Measurements from ENCODE around the gene TEDC1.
A peak's percentile ranks its signal among the peaks of the same experiment; 100 is the strongest.

TEDC1 gene

DNA sequence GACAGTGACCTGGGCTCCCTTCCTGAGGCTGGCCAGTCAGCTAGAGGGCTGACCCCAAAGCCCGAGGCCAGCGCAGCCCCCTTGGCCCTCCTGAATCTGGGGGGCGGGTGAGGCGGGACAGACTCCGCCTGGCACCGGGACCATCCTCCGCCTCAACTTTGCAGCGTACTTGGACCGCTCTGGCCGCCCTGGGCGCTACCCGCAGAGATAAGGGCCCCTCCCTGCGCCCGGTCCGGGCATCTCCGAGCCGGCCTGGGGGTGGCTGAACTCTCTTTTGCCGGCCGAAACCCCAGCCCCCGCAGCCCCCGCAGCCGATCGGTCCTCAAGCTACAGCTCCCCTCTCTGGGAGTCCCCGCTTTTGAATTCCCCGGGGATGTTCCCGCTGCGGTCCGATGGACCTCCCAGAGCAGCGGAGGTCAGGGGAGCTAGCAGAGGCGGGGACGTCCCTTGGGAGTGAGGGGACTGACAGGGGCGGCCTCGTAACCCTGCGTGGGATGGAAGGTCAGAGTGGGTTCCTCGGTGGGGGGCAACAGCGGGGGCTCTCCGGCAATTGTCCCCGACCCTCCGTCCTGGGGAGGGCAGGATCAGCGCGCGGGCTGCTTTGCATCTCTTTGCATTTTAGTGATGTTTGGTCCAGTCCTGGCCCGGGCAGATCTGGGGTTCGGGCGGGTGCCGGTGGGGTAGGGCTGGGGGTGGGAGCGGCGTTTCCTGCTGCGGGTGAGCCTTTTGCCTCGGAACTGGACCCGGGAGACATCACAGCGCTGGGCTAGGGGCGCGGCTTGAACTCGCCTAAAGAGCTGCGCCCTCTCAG lies 4.7 kb upstream of the TEDC1 start, which contains the start of gene CRIP1:
TSS of gene CRIP1 (plus strand) at position 724 of the 811 bp plus-strand sequence. CDS start 374 bp downstream, outside the sequence.
- no peak for DNase-seq

DNA sequence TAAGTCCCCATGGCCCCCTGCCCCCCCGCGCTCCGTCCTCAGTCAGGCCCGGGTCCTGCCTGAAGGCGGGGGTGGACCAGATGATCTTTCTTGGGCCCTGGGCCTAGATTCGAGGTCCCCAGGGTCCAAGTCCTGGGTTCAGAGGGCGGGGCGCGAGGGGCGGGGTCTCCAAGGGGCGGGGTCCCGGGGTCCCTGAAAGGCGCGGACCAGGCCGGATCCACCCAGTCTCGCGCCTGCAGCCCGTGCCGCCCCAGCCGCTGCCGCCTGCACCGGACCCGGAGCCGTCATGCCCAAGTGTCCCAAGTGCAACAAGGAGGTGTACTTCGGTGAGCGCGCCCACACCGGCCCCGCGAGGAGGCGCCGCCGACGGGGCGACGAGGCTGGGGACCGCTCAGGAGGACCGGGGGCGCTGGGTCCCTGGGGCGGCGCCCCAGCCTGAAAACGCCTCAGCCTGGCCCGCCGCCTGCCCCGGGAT lies 4.0 kb upstream of the TEDC1 start:
- peak; percentile 39 for DNase-seq

DNA sequence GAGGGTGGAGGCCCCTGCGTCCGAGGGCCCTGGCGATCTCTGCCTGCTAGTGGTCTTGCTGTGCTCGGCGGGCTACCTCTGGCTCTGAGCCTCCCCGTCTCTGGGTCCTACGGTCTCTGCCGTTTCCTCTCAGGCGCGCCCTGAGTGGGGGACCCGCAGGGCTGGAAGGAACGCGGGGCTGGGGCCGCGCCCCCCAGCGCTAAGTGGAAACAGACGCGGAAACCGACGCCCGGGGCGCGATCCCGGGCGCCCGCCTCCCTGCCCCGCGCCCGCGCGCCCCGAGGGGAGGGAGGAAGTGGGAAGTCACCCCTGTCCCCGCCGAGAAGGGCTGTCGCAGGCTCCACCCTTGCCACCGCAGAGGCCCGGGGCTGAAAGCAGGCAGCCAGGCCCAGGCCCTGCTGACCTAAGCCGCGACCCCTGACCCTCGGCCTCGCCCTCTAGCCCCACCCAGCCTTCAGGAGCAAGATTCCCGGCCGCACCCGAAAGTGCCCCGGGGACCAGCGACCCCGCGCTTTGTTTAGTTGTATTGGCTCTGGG lies 3.5 kb upstream of the TEDC1 start:
- peak; percentile 52 for DNase-seq

DNA sequence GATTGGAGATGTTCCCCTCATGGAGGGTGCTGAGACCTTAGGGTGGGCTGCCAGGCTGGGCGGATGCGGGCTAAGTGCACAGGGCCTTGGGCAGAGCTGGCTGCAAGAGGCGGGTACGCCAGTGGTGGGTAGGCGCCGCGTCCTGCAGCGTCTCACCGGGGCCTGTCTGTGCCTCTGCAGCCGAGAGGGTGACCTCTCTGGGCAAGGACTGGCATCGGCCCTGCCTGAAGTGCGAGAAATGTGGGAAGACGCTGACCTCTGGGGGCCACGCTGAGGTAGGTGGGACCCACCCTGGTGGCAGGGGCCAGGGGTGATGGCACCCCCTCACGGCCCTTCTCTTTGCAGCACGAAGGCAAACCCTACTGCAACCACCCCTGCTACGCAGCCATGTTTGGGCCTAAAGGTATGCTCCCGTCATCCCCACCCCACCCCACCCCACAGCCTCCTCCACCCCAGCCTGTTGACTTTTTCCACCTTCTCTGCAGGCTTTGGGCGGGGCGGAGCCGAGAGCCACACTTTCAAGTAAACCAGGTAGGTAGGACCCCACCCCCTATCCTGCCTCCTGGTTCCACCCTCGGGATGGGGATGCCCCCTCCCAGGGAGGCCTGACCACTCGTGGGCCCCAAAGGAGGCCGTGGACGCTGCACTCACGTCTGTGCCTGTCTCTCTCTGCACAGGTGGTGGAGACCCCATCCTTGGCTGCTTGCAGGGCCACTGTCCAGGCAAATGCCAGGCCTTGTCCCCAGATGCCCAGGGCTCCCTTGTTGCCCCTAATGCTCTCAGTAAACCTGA lies 2.9 kb upstream of the TEDC1 start:
- DNase-seq = peak; percentile 27

DNA sequence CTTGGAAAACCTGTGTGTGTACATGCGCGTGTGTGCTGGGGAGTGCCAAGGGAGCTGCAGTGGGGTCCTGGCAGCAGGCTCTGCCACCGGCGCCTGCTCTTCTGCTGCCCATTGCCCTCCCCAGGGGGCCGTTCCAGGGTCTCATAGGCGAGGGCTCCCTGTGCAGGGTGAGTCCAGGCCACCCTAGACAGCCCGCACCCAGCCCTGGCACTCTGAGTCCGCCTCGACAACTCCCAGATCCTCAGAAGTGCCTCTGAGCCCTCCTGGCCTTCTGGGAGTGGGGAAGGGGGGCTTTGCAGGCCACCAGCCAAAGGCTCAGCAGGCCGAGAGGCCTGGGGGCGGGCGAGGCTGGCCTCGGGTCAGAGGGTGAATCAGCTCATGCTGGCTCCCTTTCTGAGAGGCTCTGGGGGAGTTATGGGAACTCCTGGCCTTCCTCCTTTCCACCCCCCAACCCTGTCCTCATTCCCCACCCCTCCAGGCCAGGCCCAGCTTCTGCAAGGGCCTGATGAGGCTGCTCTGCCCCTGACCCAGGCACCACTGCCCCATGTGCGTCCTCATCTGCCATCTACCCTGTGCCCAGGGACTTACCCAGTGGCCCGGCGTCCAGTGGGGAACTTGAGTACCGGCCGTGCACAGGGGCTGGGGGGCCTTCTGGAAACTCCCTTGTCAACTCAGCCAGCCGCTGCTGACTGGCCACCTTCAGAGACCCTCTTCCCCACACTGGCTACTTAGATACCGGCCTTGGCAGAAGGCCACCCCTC lies 2.1 kb upstream of the TEDC1 start:
- DNase-seq = no peak

DNA sequence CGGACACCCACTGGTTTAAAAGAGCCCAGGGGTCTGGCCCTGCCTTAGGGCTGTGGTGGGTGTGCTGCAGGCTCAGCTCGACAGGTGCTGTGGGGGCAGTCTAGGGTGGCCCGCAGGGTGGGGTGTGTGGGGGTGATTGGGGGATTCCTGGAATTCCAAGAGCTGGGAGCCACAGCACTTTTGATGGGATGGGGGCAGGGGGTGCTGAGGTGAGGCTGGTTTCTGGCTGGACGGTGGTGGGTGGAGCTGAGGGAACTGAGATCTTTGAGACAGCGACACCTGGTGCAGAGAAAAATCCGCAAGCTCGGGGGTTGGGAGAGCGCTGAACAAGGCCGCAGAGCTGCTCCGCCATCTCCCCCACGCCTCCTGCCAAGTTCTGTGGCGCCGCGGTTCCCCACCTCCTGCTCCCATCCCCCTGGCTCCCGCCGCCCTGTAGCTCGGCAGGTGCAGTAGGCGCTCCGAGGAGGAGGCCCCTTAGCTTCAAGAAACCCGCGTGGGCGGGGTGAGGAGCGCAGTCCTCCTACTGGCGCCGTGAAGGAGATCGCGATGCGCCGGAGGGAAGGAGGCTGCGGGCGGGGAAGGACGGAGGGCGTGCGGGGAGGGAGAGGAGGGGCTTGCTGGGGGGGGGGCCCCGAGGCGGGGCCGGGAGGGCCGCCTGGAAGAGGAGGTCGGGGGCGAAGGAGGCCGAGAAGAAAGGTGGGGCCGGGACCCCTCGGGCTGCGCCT lies 1.3 kb upstream of the TEDC1 start:
- DNase-seq = peak; percentile 88

DNA sequence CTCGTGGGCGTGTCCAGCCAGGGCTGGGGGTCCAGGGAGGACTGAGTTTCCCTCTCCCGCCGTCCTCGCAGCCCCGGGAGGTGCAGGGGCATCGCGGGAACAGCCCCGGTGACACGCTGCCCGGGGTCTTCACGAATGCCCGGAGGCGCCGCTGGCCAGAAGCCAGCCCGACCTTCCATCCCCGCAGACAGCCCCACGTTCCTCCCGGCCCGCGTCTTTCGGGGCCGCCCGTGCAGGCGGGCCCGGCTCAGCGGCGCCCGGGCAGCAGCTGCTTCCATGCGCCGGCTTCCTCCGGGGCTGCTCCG lies 827 bp upstream of the TEDC1 start:
- no peak for DNase-seq

DNA sequence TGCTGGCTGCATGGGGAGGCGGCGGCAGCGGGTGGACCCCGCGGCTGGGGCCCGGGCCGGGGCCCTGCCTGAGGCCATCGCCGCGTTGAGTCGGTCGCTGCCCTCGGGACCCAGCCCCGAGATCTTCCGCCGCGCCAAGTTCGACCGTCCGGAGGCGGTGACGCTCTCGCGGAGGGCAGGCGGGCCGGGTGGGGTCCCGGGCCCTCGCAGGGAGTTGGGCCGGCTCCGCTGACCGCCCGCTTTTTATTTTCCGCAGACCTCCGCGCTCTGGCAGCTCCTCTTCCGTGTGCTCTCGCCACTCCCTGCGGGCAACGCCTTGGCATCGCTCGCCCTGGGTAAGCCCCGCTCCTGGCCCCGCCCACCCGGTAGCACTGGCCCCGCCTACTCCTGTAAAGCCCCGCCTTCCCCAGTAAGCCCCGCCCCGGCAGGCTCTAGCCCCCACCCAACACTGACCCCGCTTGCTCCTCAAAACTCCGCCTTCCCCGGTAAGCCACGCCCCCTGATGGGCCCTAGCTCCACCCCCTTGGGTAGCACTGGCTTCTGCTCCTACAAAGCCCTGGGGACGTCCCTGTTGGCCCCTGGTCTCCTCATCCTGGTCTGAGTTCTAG lies 424 bp downstream of the TEDC1 start:
- peak; percentile 79 for DNase-seq

DNA sequence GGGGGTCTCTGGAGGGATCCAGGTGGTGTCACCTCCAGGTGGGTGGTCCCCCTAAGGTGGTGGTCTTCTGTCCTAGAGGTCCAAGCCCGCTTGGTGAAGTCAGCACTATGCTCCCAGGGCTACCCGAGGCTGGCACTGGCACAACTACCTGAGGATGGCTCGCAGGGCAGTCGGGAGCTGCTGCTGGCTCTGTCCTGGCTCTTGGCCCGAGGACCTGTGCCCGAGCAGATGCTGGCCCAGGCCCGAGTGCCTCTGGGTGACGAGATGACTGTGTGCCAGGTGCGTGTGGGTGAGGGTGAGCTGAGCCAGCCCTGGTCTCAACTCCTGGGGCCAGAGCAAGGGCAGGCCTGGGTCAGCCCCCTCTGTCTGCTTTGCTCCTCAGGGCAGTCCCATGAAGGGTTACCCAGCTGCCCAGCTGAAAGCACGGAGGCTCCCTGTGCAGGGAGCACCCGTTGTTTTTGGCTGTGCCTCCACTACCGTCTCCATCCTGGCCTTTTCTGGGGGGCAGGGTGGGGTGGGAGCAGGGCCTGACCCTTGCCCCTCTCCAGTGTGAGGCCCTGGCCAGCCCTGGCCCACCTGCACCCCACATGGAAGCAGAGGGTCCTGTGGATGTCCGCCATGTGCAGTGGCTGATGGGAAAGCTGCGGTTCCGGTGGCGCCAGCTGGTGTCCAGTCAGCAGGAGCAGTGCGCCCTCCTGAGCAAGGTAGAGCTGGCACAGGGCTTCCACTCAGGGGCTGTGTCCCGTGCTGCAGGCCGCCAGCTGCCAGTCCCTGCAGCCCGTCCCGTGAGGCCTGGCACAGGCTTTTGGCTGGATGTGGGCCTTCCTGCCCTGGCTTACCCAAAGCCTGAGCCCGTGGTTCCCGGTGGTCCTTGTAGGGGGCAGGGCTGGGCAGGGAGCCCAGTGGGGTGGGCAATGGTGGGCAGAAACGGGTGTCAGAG lies 1.3 kb downstream of the TEDC1 start:
- DNase-seq = no peak

DNA sequence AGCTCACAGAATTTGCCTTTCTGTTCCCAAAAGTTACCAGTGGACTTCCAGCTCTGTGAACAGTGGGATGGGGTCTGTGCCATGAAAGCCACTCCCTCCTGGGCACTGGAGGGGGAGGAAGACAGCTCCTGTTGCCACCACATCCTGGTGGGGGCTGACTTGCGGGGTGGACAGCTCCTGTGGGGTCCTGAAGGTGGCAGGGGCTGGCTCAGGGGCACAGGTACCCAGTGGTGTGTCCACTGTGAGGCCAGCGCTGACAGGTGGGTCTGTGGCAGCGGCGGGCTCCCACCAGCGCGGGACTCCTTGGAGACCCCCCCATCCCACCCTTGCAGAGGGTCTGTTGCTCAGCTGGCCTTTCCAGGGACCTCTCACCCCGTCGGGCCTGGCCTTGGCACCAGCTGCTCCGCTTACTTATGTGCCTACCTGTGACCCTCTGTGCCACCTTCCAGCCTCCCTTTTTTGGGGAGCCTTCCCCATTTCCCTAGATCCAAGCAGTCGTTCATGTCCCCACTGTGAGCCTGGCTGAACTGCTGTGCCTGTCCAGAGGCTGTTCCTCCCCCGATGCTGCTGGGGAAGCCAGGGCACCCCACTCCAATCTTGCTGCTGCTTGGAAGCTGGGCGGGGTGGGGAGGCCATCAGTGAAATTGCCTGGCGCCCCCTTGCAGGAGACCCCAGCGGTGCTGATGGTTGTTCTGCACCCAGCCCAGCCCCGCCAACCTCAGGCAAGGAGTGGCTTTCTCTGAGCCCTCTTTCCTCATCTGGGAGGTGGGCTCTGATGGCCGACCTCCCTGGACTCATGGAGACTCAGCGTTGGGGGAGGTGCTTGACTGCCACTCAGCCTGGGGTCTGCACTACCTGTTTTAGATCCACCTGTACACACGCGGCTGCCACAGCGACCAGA lies 2.2 kb downstream of the TEDC1 start:
- DNase-seq = no peak

DNA sequence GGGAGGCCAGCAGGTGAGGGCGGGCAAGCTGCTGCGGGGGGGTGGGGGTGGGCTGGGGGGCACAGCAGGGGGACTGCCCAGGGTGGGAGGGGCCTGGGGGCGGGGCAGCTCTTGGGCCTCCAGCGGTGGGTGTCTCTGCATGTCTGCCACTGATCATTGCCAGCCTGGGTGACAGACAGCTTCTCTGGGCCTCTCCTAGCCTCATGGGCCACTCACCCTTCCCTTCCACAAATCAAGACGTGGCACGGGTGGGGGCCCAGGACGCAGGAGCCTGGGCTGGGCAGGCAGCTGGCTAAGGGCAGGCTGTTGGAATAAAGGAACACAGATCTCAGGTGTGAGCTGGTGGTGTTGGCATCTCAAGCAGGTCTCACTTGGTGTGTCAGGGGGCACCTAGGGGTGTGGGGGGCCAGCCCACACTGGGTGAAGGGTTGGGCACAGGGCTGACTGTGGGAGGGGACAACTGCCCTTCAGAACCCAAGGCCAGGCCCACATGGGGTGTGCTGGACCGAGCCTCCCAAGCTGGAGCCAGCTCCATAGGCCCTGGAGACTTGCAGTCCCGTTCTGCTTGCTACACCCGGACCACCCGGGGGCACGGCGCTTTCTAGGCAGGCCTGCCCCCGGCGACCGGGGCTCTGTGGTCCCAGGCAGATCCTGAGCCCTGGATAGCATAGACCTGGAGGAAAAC lies 3.0 kb downstream of the TEDC1 start:
- DNase-seq = no peak

DNA sequence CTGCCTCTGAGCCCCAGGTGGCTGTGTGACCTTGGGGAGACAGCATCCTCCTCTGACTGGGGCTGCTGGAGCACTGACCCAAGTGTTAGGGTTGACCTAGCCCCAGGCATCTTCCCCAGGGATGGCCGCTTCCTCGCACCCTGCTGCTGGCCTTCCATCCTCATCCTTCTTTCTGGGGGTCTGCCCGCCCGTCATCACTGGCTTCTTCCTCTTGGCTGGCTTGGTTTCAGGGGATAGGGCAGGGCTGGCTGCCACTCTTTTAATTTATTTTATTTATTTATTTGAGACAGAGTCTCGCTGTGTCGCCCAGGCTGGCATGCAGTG lies 3.5 kb downstream of the TEDC1 start:
- no peak for DNase-seq

DNA sequence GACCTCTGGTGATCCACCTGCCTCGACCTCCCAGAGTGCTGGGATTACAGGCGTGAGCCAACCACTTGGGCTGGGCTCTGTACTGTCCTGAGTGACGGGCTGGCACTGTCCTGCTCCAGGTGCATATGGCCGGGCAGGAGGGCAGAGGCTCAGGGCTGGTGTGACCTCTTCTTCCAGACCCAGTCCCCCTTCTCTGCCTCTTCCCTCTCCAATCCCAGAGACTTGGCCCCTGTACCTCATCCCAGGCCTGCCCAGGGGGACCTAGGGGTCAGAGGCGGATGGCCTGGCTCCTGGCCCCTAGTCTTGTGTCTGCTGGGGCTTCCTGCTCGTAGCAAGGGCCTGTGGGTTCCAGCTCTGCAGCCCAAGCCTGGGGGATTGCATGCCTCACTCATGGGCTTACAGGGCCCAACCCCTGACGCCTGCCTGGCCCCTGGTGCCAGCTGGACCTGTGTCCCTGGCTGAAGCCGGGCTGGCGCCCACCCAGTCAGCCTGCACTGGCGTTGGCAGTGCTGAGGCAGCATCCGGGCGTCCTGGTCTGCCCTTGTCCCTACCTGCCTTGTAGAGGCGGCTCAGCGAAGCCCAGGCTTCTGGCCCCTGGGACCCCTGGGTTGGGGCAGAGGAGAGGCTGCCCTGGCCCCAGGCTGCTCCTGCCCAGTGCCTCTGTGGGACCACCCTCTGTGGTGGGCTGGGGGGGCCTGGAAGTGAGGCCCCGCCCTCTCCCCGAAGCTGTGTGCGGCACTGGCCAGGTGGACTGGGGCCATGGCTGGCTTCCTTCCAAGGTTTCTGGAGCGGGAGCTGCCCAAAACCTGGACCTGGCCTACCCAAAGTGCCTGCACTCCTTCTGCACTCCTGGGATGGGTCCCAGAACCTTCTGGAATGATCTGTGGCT lies 4.3 kb downstream of the TEDC1 start:
- DNase-seq = no peak

DNA sequence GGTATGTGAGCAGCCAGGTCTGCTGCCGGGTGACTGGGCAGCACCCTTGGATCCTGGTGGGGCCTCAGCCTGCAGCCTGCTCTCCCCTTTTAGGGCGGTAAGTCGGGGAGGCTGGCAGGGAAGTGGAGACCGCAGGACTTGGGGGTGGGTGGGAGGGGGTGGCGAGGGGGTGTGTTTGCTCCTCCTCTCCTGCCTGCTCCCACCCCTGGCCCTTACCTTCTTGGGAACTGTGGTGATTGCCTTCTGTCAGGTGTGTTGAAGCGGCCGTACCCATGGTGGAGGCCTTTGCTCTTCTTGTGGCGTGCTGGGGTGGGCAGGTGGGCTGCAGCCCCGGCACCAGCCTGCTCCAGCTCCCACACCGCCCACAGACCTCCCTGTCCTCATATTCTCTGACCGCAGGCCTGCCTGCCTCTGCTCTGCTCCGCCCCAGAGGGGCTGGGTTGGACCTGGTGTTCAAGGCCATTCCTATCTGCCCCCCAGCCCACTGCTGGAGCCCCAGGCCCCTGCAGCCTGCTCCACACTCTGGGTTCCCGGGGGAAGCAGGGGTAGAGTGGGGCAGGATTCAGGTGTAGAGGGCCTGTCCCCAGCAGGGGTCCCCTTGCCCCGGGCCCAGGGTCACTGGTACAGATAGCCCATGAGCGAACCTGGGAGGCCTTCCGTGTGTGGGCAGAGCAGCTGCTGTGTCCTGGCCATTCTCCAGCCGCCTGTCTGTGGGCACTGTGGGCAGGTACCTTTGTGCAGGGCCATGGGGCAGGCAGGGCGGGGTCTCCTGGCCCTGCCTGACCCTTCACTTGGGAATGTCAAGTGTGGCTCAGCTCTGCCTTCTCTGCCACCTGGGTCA lies 5.2 kb downstream of the TEDC1 start:
- no peak for DNase-seq

DNA sequence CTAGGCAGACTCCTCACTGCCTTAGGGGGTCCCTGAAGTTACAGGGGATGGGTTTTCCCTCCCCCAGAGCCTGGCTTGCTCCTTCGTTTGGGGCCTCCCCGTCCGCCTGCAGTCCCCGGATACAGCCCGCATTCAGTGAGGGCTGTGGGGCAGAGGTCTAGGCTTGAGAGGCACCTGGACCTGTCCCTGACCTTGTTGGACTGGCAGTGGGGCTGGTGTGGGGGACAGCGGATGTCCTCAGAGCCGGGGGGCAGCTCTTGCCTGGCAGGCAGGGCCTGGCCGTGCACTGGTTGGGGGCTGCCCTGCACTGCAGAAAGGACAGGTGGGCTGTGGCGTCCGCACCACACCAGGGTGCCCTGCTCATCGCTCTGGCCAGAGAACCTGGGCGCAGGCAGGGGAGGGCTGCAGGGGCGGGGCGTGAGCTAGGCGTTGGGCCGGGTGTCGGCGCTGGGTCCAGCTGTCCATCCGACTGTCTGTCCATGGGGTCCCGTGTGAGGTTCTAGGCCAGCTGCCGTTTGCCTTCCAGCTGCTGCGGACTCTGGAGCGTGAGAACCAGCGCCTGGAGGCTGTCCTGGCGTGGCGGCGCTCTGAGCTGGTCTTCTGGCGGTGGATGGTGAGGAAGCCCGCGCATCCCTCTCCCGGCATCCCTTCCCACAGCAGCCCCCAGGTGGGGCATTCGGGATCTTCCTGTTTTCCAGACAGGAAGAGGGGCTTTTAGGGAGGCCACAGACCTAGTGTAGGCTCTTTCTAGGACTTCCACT lies 6.0 kb downstream of the TEDC1 start:
- no peak for DNase-seq

DNA sequence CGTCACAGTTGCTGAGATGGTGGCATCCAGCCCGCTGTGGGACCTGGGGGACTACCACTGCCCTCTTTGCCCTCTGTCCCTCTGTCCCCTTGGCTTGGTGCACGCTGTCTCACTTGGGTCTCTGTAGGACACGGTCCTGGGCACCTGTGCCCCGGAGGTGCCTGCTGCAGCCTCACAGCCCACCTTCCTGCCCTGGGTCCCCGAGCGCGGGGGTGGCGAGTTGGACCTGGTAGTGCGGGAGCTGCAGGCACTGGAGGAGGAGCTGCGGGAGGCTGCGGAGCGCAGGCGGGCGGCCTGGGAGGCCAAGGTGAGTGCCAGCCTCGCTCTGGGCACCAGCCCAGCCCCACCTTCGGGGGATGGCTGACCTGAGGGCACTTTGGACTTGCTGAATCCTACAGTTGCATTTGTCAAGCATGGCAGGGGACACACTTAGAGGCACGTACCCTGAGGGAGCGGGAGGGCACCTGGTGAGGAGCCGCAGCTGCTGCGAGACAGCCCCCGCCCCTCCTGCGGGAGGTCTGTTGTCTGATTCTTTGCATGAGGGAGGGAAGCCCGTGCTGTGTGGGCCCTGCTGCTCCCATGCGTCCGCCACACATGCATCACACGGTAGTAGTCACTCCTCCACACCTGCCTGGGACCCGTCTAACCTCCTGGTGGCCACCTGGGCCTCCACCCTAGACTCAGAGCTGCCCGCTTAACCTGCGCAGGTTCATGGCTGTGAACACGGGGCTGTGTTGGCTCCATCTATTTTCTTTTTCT lies 6.8 kb downstream of the TEDC1 start:
- DNase-seq = no peak
